Prostate gland (tissue), 2 donors: ENCODE measurements around the gene GPR4. TPM values are rescaled to one million over a fixed set of nuclear protein-coding genes. Genes with fewer than 3 reads are reported as not detected.

Experiments
- DNase-seq: peaks from one replicate; pipeline ENCODE4 v3.0.0-alpha.2; 2019; ENCODE audit warnings: low spot score
- H3K27ac ChIP-seq, 2 donors: fragments of 200-600 bp; sonication (generic); 2 replicates each; pipeline ENCODE4 v1.5.1; 2017 to 2019
- H3K27me3 ChIP-seq: fragments of 200-600 bp; sonication (generic); replicated peaks from 2 replicates; pipeline ENCODE4 v1.5.1; 2019; ENCODE audit not compliant: insufficient read depth
- H3K36me3 ChIP-seq, 2 donors: fragments of 200-600 bp; sonication (generic); 1 replicate in 1 of 2; 2 replicates in 1 of 2; pipeline versions ENCODE4 v1.5.1 to v1.8.1; 2017 to 2019
- H3K4me1 ChIP-seq: fragments of 200-600 bp; sonication (generic); replicated peaks from 2 replicates; pipeline ENCODE4 v1.5.1; 2019
- H3K4me3 ChIP-seq, 2 donors: fragments of 200-600 bp; sonication (generic); 2 replicates each; pipeline ENCODE4 v1.5.1; 2017 to 2019
- H3K9me3 ChIP-seq: fragments of 200-600 bp; sonication (generic); 2 replicates; pipeline ENCODE4 v1.5.1; 2017
- CTCF ChIP-seq, 4 experiments: fragments of 200-600 bp in 2 of 4; fragments of 450-650 bp in 2 of 4; sonication (generic) in 2 of 4; IDR thresholded peaks; 1 replicate in 3 of 4; 2 replicates in 1 of 4; pipeline ENCODE4 v1.5.1; 2016 to 2019; ENCODE audit warnings: antibody characterized with exemption in 4 of 4, mild to moderate bottlenecking in 2 of 4, moderate library complexity in 2 of 4
- POLR2A ChIP-seq: fragments of 450-650 bp; IDR thresholded peaks from one replicate; pipeline ENCODE4 v1.6.1; 2016; ENCODE audit warnings: antibody characterized with exemption, mild to moderate bottlenecking
- POLR2AphosphoS5 ChIP-seq: sonication (generic); formaldehyde crosslinking; IDR thresholded peaks from one replicate; pipeline ENCODE4 v1.6.1; 2017; ENCODE audit warnings: antibody characterized with exemption
- WGBS: methylation state at CpG from one replicate; pipeline ENCODE4 v1.1.5; 2018; 5-methylcytosine and 5-hydroxymethylcytosine counted together
- intact Hi-C: fragments of 100-400 bp; cut with DNase I; formaldehyde crosslinking; loops from one replicate; pipeline ENCODE4 v1.14.2; 2022
- total RNA-seq, 2 donors: library from RNA; depleted of rRNA; stranded (reverse); fragments of >200 nt; gene quantifications; one replicate each; pipeline ENCODE4 v1.1.0, GENCODE V29; 2016

Gene GPR4
- total RNA-seq, 2 donors from 2014 or later, result 0.55 to 2.4 TPM

GRCh38 chr19:45568732-45569131, 33.3 kb downstream of the GPR4 start:
- H3K9me3 ChIP-seq, result no peaks in the 10 kb centered on the region
- intact Hi-C loops, result no loop called here
- no peaks in the 10 kb centered on the region for H3K36me3 ChIP-seq
- H3K27ac ChIP-seq, result no peak overlapping the region
- H3K4me3 ChIP-seq, result no peak overlapping the region
- TF ChIP-seq POLR2A (no peak), CTCF (IDR thresholded peaks at IDR 0.05) (no peak), POLR2AphosphoS5 (no peak)
- peaks cover 3% of the 10 kb centered on the region for H3K4me1 ChIP-seq
- H3K27me3 ChIP-seq, result no peaks in the 10 kb centered on the region
- DNase-seq, result no peak
- 93% methylated on average over 3 of the region's 3 CpGs for WGBS

- peaks cover 3% of the 10 kb centered on the region for H3K4me1 ChIP-seq
- intact Hi-C loops, result no loop called here
- 40% methylated on average over 2 of the region's 2 CpGs for WGBS
- no peak overlapping the region for H3K27ac ChIP-seq
- no peak for DNase-seq
- no peak overlapping the region for H3K4me3 ChIP-seq
- H3K27me3 ChIP-seq, result no peaks in the 10 kb centered on the region
- no peaks in the 10 kb centered on the region for H3K9me3 ChIP-seq
- peak; percentile 32 for TF ChIP-seq POLR2AphosphoS5
- no peak for TF ChIP-seq POLR2A
- H3K36me3 ChIP-seq, result no peaks in the 10 kb centered on the region
Measured at GRCh38 chr19:45567609-45568008, 34.4 kb downstream of the GPR4 start.

GRCh38 chr19:45564131-45564780, 37.8 kb downstream of the GPR4 start:
- H3K4me3 ChIP-seq, result no peak overlapping the region
- H3K9me3 ChIP-seq, result no peaks in the 10 kb centered on the region
- no peak overlapping the region for H3K27ac ChIP-seq
- 61% methylated on average over 5 of the region's 5 CpGs for WGBS
- intact Hi-C loops, result loop anchor here (5.0 kb wide), 1 partner anchor 37 kb away; no protein-coding TSS in a partner anchor
- peaks cover 3% of the 10 kb centered on the region for H3K4me1 ChIP-seq
- no peaks in the 10 kb centered on the region for H3K36me3 ChIP-seq
- H3K27me3 ChIP-seq, result no peaks in the 10 kb centered on the region
- TF ChIP-seq CTCF (IDR thresholded peaks at IDR 0.05) (no peak), POLR2A (no peak)
- no peak for DNase-seq

DNA sequence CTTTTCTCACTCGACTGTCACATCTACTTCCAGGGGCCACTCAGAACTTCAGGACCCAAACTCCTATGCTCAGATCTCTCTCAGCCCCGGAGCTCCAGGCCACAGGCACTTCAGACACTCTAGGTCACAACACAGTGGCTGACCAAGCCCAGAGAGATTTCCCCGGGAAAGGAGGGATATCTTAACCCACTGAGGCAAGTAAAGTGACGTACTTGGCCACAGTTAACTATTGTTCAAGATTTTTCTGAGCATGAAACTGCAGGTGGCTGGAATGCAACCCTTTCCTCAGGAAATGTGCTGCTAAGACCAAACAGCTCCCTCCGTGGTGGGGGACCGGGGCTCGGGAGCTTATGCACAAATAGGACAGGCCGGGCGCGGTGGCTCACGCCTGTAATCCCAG, 41.3 kb downstream of the GPR4 start:
- Histone ChIP-seq H3K36me3 (no peaks in the 10 kb centered on the region), H3K9me3 (no peaks in the 10 kb centered on the region), H3K4me1 (no peaks in the 10 kb centered on the region), H3K27me3 (no peaks in the 10 kb centered on the region), H3K27ac (no peak overlapping the region), H3K4me3 (no peak overlapping the region)
- intact Hi-C loops, result loop anchor here (5.0 kb wide), 1 partner anchor 33 kb away; no protein-coding TSS in a partner anchor
- WGBS, result 93% methylated on average over 11 of the region's 11 CpGs
- no peak for DNase-seq
- TF ChIP-seq POLR2AphosphoS5 (no peak), POLR2A (no peak), CTCF (IDR thresholded peaks at IDR 0.05) (no peak)

DNA sequence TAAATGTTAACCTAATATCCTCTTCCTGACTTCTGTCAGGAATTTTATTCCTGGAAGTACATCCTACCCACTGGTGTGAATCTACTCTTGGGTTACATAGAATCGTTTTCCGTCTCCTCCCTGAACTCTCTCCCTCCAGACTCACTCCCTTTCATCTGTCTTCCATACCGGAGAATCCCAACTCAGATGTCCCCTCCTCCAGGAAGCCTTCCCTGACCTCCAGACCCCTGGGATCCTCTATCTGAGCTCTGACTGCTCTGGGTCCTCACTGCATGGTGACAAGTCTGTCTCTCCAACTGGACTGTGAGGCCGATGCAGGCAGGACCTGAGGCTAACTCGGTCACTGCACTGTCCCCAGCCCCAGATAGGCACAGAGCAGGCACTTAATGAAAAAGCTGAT, 42.0 kb downstream of the GPR4 start:
- intact Hi-C loops, result loop anchor here (5.0 kb wide), 1 partner anchor 33 kb away; no protein-coding TSS in a partner anchor
- Histone ChIP-seq H3K27me3 (no peaks in the 10 kb centered on the region), H3K36me3 (no peaks in the 10 kb centered on the region), H3K4me3 (no peak overlapping the region), H3K9me3 (no peaks in the 10 kb centered on the region), H3K4me1 (no peaks in the 10 kb centered on the region), H3K27ac (no peak overlapping the region)
- 92% methylated on average over 5 of the region's 5 CpGs for WGBS
- DNase-seq, result no peak
- TF ChIP-seq POLR2AphosphoS5 (no peak), CTCF (IDR thresholded peaks at IDR 0.05) (no peak)
